Mesenteric fat pad (tissue), 1 donor: ENCODE results near the gene PDZK1IP1. TPM values are rescaled to one million over a fixed set of nuclear protein-coding genes. Genes with fewer than 3 reads are reported as not detected.
"Not testable (repeated sequence)": the region's sequence is repeated elsewhere in the genome, so short reads cannot be mapped to it uniquely, and the experiment has no call there.

Experiments used
- DNase-seq: peaks from one replicate; pipeline ENCODE4 v3.0.0-alpha.2; 2020; ENCODE audit warnings: low spot score
- total RNA-seq: library from RNA; stranded (reverse); fragmentation: NEBNext Ultra II Directional; extraction: Animal tissue kit (Norgen Biotek cat#: 25700); gene quantifications from one replicate; pipeline ENCODE4 v1.2.1, GENCODE V29; 2021
- donor health status: DM: yes; HTN: yes; CAD: no.

The PDZK1IP1 gene
- total RNA-seq, 1 donor from 2014 or later: 2.8 TPM

DNA sequence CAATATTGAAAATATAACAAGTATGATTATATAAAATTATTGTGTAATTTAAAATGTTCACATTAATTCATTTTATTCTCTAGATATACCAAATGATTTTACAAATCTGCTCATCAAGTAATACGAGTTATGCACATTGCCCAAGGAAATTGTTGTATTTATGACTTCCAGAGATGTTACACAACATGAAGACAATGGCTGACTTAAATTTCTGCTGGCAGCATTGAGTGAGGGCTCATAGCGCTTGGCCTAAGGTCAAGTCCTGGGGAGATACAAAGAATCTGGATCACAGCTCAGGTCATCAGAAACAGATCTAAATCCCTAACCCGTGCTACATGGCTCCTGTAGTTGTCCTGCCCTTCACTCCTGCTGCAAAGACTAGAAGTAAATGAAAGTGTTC is 49.5 kb downstream of the PDZK1IP1 start:
- DNase-seq: not testable (repeated sequence)

DNA sequence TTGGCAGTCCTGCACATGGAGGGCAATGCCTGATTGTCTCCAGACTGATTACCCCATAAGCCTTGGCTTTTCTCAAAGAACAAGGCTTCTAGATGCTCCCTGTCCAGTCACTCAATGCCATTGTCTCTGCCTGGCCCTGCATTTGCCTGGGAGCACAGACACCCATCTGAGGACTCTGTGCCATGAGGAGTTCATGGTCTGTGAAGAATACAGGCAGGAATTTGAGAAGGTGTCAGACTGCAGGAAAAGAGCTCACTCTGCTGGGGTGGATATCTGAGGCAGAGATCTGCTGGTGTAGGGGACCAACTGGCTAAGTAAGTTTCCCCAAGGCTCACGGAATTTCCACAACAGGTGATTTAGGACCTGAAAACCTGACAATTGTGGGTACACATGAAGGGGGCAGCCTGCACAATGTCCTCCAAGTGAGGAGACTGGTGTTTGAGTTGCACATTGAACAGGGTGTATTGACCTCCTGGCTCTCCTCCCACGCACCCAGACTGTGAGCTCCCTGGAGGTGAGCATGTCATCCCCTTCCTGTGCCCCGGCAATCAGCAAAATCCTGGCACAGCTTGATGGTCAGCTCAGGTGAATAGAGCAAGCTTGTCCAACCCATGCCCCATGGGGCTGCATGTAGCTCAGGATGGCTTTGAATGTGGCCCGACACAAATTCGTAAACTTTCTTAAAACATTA is 51.8 kb downstream of the PDZK1IP1 start:
- DNase-seq: no peak

- no peak for DNase-seq
Observed at GRCh38 chr1:47137198-47137597, 52.6 kb downstream of the PDZK1IP1 start, which contains the start of gene CYP4A22. TSS of gene CYP4A22 (plus strand) at chr1:47137441. CDS start at chr1:47137486, 45 bp downstream.

Other genes with a start within 250 kb of the PDZK1IP1 start
- not detected for gene CYP4A11, start 248.6 kb downstream of the PDZK1IP1 start, total RNA-seq
- gene CYP4X1, start 166.4 kb downstream of the PDZK1IP1 start, total RNA-seq: 4.3 TPM
- 2.5 TPM for gene CYP4Z1, start 122.8 kb downstream of the PDZK1IP1 start, total RNA-seq
- 0.42 TPM for gene CYP4A22, start 52.6 kb downstream of the PDZK1IP1 start, total RNA-seq
- gene TAL1, start 42.2 kb upstream of the PDZK1IP1 start, total RNA-seq: 11.0 TPM
- 1.8 TPM for gene STIL, start 124.1 kb upstream of the PDZK1IP1 start, total RNA-seq
- gene CMPK1, start 143.8 kb upstream of the PDZK1IP1 start, total RNA-seq: 151 TPM
- gene FOXE3, start 226.2 kb upstream of the PDZK1IP1 start, total RNA-seq: not detected
- gene FOXD2, start 248.0 kb upstream of the PDZK1IP1 start, total RNA-seq: 0.13 TPM